Stimulated activated CD8-positive, alpha-beta memory T cell treated with anti-CD3 and anti-CD28 coated beads, Interleukin-15, amount 100 ng/mL, for 24 hours (primary cell): ENCODE data around the gene DPF3.

Experiments
- DNase-seq: peaks from one replicate; pipeline ENCODE4 v3.0.0-alpha.2; 2020; ENCODE audit warnings: low read depth

Gene DPF3

GRCh38 chr14:72796935-72797334 is 97.0 kb downstream of the DPF3 start:
- DNase-seq: no peak

GRCh38 chr14:72793156-72793939 is 100.6 kb downstream of the DPF3 start:
- no peak for DNase-seq

DNA sequence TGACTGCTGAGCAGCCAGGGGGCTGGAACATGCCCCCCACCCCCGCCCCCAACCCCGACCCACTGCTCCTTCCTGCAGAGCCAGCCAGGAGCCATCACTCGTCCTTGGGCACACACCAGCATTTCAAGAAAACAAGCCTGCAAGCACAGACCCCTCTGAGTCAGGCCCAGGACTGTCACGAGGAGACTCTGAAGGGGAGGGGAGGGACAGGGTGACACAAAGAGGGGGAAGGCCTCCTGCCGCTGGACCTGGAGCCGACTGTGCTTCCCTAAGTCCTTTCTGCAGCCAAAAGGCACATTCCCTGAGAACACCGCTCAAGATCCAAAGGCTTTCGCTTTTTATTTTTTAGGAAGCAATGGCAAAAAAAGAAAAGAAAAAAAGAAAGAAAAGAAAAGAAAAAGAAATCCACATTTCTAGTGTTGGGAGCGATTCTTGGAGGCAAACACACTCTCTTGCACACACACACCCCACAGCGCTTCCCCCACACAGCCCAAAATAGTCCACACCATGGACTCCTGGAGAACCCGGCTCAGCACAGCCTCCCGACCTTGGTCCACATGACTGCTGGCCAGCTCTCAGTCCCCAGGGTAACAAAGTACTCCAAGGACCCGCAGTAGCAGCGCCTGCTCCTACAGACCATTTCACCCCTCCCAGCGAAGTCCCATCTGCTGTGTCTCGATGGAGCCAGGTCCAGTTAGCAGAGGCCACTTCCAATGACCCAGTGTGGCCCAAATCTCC is 101.7 kb downstream of the DPF3 start:
- no peak for DNase-seq

DNA sequence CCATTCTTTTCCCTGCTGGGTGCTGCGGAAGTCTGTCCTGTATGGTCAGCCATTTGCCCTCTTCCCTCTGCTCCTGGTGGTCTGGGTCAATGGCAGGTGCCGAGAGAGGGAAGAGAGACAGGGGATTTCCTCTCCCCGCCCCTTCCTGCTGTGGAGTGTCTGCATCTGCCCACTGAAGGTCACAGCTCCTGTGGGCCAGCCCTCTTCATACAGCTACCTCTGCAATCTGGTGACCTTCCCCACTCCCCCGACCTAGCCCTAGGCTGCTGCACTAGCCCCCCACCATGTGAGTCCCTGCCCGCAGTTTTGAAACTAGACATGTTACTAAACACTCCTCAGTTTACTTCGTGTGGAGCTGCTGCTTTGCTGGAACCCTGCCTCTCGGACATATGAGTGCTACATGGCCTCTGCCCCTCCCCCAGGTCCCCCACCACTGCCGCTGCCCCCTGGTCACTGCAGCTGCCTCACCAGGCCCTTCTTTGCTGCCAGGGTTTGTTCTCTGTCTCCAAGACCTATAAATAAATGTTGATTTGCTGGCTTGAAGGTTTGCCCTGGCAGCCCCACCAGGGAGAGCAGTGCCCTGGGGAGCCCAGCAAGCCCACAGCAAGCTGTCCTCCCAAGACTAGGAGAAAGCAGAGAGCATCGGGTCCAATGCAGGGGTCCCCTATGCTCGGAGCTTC is 102.9 kb downstream of the DPF3 start:
- no peak for DNase-seq

GRCh38 chr14:72788972-72789728 is 104.8 kb downstream of the DPF3 start:
- DNase-seq: no peak

GRCh38 chr14:72788255-72788654 is 105.6 kb downstream of the DPF3 start:
- DNase-seq: no peak

DNA sequence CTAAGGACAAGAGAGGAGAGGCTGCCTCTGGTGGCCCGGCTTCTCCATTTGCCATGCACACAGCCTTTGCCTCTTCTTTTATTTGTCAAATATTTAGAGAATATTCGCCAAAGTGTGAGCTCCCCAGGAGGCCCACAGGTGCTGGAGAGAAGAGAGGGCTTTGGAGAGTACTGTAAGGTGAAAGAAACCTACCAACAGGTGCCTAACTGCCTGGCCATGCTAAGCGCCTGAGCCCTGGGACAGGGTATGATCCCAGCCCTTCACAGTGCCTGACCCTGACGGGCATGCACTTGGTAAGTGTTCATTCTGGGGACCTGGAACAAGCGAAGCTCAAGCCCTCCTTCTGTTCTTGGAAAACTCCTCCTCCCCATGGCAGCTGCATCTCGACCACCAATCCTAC is 106.1 kb downstream of the DPF3 start:
- no peak for DNase-seq

DNA sequence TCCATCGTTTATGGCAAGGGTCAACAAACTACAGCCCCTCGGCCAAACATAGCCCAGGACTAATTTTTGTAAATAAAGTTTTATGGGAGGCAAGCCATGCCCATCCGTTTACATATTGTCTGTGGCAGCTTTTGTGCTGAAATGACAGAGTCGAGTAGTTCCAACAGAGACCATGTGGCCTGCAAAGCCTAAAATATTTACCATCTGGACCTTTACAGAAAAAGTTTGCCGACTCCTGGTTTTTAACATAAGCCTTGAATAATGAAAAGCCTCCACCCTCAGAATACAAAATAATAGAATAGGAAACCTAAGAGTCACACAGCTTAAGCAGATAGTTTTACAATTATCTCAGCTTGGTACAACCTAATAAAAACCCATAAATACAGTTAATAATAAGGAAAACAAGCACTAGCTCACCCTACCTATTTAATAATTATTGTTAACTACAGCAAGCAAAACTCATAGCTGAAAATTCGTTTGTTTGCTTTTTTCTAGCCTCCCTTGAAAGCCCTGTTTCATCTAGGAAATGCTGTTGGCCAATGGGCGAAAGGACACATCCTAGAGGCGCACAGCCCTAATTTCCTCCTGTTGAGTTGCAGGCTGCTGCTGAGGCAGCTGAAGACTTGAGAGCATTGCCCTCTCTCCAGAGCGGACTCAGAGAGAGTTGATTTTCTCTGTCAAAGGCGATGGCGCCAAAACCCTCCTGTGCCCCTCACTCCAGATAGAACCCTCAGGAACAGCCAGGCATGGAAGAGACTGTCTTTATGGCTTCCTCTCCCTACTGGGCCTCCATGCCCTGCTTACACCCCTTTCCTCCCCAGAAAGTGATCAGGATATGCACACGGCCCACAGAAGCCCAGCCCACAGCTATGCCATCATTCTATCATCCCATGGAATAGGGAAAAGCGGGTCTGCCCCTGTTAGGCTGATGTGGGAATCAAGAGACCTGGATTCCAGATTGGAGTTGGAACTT is 107.2 kb downstream of the DPF3 start:
- no peak for DNase-seq

GRCh38 chr14:72783741-72784140 is 110.2 kb downstream of the DPF3 start:
- DNase-seq: no peak

DNA sequence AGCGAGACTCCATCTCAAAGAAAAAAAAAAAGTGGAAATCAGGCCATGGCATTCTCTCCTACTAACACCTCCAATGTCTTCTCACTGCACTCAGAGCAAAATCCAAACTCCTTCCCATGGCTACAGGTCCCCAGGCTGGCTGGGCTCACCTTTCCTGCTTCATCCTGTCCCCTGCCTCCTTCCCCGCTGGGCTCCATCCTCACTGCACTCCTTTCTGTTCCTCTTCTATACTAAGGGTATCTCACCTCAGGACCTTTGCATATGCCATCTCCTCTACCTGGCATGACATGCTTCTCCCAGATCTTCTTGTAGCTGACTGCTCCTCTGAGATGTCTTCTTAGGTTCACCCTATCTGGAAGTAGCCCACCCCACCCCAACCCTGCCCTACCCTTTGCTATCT is 111.1 kb downstream of the DPF3 start:
- DNase-seq: no peak

DNA sequence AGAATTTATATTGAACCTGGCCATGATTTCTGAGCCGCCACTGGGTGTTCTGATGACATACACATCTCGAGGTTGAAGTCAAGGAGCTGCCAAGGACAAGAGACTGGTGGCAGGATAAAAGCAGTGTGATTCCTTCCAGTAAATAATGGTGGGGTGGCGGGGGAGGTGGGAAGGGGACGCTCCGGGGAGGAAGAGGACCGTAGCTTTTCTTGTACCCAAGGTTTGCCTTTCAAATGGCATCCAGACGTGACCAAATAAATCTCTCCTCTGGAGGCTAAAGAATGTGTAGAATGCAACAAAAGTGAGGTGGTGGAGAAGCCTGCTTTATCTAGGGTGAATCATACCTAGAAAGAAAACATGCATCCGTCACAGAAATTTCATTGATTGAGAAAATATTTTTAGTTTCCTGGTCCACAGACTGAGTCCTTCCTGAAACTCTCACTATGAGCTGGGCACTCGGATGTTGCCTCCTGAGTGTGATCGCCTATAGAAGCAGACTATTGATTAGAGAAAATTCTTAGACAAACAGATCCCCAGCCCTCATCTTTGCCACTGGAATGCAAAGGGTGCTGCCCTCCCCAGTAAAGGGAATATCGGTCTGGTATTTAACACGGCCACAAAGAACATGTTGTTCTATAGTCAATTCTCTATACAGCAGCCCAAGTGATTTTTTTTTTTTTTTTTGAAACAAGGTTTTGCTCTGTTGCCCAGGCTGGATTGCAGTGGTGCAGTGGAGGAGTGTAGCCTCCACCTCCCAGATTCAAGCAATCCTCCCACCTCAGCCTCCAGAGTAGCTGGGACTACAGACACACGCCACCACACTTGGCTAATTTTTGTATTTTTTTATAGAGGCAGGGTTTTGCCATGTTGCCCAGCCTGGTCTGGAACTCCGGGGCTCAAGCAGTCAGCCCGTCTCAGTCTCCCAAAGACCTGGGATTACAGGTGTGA is 112.1 kb downstream of the DPF3 start:
- DNase-seq: no peak

DNA sequence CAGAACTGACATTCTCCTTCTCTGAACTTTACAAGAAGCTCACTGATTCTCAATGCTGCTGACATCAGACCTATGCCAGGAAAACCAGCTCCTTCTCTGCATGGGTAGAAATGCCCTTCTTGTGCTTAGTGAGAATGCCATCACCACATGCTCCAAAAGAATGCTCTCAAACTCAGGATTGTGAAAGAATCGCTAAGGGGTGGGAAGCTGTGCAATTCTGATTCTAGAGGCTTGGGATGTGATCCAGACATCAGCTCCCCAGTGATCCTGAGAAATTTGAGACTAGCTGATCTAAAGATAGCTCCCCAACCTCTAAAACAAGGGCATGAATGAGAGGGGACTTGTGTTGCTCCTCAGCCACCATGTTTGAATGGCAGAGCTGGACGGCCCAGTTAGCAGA is 113.2 kb downstream of the DPF3 start:
- no peak for DNase-seq

GRCh38 chr14:72779679-72780078 is 114.2 kb downstream of the DPF3 start:
- no peak for DNase-seq

DNA sequence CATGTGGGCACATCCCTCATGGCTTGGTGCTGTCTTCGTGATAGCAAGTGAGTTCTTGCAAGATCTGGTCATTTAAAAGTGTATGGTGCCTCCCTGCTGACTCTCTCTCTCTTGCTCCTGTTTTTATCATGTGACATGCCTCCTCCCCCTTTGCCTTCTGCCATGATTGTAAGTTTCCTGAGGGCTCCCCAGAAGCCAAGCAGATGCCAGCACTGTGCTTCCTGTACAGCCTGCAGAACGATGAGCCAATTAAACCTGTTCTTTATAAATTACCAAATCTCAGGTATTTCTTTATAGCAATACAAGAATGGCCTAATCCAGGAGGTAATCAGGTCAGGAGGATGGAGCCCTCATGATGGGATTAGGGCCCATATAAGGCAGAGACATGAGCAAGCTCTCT is 116.3 kb downstream of the DPF3 start:
- no peak for DNase-seq

DNA sequence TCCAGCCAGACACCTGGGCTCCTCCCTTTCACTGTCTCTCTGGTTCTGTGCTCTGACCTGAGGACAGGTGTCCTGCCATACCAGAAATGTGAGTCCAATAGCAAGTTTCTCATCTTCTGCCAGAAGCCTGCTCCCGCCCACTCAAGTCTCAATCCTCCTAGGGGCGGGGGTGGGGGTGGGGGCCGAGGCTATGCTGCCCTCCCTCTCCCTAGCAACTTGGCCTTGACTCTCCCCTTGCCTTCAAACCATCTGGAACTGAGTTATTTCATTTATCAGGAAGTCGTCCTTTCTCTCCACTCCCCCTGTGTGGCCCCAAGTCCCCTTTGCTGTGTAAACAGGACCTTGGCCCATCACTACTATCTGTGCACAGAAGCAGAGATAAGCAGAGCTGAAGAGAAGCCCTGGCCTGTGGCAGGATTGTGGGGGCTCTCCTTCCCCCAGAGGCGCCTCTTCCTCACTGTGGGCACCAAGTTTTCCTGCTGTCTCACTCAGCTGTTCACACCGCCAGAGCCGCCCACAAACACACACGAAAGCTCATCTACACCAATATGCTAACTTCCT is 117.1 kb downstream of the DPF3 start:
- DNase-seq: no peak

GRCh38 chr14:72775923-72776554 is 117.9 kb downstream of the DPF3 start:
- DNase-seq: no peak

- DNase-seq: no peak
Observed at GRCh38 chr14:72774894-72775620, 118.8 kb downstream of the DPF3 start.

DNA sequence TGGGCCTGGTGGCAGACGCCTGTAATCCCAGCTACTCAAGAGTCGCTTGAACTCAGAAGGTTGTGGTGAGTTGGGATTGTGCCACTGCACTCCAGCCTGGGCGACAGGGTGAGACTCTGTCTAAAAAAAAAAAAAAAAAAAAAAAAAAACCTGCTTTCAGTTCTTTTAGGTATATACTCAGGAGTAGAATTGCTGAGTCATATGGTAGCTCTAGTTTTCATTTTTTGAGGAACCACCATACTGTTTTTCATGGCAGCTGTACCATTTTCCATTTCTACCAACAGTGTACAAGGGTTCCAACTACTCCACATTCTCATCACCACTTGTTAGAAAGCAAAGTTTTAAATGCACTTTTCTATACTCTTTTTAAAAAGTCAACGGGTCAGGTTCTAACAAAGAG is 119.8 kb downstream of the DPF3 start:
- DNase-seq: no peak
